Right renal pelvis (tissue), 4 donors: ENCODE measurements around the gene DGKB. TPM values are rescaled to one million over a fixed set of nuclear protein-coding genes. Genes with fewer than 3 reads are reported as not detected.

Experiments used
- DNase-seq, 4 donors: peaks; one replicate each; pipeline ENCODE4 v3.0.0-alpha.2; 2013; ENCODE audit warnings: low read depth in 4 of 4, low spot score in 3 of 4, missing footprints in 1 of 4
- polyA plus RNA-seq, 4 donors: library from polyadenylated mRNA; unstranded; fragments of 120-200 nt; gene quantifications; one replicate each; pipeline ENCODE4 v1.2.1, GENCODE V29; 2013; ENCODE audit not compliant: insufficient read length in 4 of 4

DGKB gene
- polyA plus RNA-seq, 4 donors = 2.8 to 3.4 (median 3.1) TPM

- no peak for DNase-seq
These were observed 660.4 kb downstream of the DGKB start for GRCh38 chr7:14242175-14242574.

DNA sequence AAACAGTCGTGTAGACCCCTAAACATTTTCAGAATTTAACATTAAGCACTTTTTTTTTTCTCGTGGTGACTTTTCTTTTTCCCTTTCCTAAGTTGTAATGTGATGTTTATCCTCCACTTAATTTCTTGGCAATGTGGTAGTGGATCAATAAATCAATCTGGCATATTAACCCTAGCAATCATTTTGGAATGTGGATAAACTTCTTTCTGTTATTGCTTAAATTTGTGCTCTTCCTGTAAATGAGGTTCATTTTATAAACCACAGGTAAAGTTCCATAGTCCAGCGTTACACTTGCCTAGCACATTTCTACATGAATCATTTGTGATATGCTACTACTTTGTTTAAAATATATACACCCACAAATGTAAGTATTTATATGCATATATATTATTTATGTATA is 665.7 kb downstream of the DGKB start:
- no peak for DNase-seq

- DNase-seq = no peak
These were observed 667.5 kb downstream of the DGKB start for GRCh38 chr7:14235056-14235455.

- no peak for DNase-seq
These were observed 668.6 kb downstream of the DGKB start for GRCh38 chr7:14233868-14234369.

DNA sequence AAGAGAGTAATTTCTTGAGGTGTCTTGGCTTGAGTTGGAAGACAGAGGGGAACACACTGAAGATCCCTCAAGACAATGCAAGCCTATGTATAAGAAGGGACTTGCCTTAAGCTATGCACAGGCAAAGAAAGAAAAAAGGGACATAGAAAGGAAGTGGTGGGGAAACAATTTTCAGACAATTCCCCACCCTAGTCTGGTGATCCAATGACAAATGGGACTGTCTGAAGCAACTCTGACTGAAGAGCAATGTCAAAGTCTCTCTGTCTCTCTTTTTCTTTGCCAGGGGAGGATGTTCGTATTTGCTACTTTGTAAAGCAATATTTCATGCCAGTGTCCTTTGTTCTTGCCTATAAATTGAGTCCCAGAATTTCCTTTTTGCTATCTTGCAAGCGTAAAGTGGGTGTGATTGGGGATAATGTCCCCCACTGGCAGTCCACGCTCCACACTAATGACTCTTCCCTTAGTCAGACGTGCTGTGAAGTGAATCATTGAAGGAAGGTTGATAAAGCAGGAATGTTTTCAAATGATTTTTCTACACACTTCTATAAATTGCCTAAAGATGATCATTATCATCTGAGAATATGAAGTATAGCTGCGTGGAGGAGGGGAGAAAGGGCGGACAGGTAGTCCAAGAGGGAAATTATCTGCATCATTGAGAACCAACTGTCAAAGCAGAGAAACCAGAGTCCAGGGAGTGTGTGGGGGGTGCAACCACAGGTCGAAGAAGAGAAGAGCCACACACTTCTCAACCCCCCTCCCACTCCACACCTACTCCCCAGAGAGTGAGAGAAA is 669.3 kb downstream of the DGKB start:
- DNase-seq = peak in 1 of 4 donors; percentile 10

- DNase-seq = no peak
These were observed 673.5 kb downstream of the DGKB start for GRCh38 chr7:14229047-14229446.

GRCh38 chr7:14228341-14228740 is 674.2 kb downstream of the DGKB start:
- DNase-seq = no peak

DNA sequence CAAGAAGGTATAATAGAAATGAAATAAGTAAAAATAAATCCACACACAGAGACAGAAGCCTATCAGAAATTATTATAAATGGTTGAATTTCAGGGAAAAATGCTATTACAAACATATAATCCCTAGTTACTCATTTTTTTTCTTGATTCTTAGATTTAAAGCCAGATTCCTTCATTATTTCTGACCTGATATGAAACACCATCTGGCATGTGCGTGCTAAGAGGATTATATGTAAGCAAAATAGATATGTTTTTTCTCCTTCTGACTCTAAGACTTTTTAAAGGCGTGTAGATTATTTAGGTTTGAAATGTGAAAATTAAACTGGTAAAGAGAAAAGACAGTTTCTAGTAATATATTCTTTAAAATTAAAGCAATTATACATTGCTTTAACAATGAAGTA is 676.4 kb downstream of the DGKB start:
- DNase-seq = no peak

DNA sequence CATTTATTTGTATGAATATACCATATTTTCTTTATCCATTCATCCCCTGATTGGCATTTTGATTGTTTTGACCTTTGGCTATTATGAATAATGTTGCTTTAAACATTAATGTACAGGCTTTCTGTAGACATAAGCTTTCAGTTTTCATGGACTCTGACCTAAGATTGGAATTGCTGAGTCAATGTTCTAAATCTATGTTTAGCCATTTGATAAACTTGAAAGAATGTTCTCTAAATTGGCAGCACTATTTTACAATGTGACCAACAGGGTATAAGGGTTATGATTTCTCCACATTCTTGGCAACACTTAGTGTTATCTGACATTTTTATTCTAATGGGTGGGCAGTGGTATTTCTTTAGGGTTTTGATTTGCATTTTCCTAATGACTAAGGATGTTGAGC is 683.4 kb downstream of the DGKB start:
- no peak for DNase-seq

DNA sequence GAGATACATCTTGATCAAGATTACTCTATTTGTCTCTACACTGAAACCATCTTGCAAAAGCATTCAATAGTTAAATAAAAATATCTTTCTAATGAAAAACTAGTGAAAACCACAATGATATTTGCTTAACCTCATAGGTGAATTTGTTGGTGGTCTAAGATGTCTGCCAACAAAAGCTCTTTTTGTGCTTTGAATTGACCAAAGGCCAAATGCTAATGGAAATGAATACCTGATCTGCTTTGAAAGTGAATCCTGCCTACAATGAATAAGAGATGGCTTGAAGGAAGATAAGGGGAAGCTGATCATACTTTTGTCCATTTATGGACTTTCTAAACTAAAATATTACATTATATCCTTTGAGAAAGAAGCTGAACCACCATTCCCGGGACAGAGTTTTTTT is 684.2 kb downstream of the DGKB start:
- DNase-seq = no peak

GRCh38 chr7:14209896-14210484 is 692.6 kb downstream of the DGKB start:
- DNase-seq = no peak

DNA sequence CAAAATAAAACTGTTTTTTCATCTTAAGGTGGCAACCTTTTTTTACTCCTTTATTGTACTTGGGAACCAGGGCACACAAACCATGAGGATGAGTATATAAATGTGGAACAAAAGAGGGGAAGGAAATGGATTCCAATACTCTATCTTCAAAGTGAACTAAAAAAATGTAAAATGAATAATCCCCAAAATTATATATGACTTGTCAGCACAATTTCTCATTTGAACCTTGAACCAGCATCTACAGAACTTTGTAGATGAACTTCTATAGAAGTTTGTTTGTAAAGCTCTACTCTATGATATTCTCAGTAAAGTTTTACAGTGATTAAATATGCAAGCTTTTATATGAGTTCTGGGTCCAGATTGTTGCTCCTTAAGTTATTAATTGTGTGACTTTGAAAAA is 694.8 kb downstream of the DGKB start:
- DNase-seq = no peak

GRCh38 chr7:14207138-14207537 is 695.4 kb downstream of the DGKB start:
- no peak for DNase-seq

GRCh38 chr7:14206121-14206520 is 696.4 kb downstream of the DGKB start:
- DNase-seq = no peak

DNA sequence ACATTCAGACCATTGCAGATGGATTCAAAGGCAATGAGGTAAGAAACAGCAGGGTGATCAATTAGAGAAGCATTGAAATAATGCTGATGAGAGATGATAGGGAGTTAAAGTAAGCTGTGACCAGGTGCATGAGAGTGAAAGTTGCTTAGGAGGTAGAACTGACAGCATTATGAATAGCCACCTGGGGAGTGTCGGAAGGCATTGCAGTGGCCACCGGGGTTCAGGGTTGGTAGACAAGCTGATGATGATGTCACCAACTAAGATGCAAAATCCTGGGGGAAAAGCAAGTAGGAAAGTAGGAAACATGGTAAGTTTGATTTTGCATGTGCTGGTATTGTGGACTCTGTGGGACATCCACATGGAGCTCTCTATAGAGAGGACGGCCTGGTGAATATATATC is 701.2 kb downstream of the DGKB start:
- DNase-seq = no peak

DNA sequence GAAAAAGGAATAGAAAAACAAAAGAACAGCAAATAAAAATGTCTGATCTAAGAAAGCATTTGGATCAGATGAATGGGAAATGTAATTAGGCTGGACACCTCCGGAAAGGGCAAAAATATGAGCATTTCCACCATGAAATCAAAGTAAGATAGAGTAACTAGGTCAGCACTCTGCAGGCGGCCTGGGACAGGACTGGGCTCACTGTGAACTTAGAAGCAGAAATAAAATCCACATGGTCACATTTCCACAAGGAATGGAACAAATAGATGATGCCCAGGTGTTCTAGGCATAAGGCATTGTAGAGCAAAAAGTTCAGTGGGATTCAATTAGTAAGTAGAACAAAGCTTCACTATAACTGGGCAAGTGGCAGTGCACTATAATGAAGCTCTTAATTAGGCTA is 703.2 kb downstream of the DGKB start:
- no peak for DNase-seq

- peak in 1 of 4 donors; percentile 1 for DNase-seq
These were observed 705.3 kb downstream of the DGKB start for GRCh38 chr7:14197280-14197679.

DNA sequence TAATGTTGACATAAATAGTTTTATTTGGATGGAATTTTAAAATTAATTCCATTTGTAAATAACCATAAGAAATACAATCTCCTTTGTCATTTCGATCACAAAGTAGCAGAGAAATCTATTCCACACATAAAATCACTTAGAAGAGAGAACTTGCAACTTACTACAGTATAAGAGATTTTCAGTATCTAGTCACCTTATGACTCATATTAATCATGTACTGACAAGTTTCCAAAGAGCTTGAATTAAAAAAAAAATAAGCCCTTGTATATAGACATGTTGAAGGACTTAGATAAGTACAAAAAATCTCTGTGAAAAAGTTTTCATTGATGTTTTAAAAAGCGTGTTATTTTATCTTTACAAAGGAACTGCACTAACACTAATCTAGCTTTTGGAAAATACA is 706.0 kb downstream of the DGKB start:
- no peak for DNase-seq

DNA sequence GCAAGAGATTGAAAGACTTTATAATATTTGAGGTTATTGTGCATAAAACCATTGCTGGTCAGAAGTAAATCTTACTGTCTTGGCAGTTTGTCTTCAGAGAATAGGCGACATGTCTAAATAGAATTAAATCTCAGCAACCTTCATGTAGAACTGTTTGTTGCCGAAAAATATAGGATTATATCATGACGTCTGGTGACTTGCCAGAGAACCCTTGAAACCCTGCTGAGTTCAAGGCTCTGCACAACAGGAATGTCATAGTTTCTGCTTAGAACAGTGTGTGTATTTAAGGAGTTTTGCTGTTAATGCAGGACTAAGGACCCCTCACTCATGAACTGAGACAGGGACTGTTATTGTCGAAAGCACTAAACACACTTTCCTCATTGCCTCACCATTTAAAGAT is 706.7 kb downstream of the DGKB start:
- no peak for DNase-seq

DNA sequence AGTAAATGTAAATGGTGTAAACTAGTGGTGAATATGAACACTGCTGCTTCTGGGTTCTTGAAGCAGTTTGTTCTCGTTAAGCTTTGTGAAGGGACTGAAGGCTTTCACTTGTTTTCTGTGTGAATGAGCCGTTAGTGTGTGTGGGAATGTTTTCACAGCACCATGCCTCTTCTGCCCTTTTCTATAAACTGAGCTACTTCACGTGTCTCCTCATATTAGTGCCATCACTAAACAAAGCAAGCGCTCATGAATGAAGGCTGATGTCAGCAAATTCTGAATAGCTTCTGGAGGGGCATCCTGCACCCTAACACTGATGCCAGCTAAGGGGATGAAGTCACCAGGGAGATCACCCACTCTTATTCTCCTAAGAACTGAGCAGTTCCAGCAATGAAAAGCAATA is 707.5 kb downstream of the DGKB start:
- DNase-seq = no peak

- DNase-seq = no peak
These were observed 710.9 kb downstream of the DGKB start for GRCh38 chr7:14191686-14192098.

DNA sequence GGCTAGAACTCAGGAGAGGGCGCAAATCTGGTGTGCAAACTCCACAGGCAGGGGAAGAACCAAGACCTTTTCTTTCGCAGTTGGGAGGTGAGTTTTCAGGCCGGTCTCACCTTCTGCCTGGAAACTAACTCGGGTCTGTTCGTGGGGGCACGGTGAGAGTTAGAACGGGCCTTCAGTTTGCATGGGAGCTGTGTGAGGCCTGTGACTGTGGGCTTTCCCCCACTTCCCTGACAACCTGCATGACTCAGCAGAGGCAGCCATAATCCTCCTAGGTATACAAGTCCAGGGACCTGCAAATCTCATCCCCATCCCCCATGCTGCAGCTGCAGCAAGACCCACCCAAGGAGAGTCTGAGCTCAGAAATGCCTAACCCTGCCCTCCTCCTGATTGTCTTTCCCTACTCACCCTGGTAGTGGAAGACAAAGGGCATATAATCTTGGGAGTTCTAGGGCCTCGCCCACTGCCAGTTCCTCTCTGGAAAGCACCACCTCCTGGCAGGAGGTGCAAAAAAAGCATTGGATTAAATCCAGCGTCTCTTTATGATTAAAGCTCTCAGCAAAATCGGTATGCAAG is 718.2 kb downstream of the DGKB start:
- DNase-seq = no peak
